Testis (tissue), 3 donors: ENCODE results near the gene LETM1. TPM values are rescaled to one million over a fixed set of nuclear protein-coding genes. Genes with fewer than 3 reads are reported as not detected.

ENCODE experiments used
- DNase-seq: peaks from one replicate; pipeline ENCODE4 v3.0.0-alpha.2; 2019
- H3K27ac ChIP-seq, 2 donors: fragments of 200-600 bp; sonication (generic); one replicate each; pipeline ENCODE4 v1.5.1; 2019
- H3K27me3 ChIP-seq: fragments of 200-600 bp; sonication (generic); one replicate; pipeline ENCODE4 v1.5.1; 2019
- H3K36me3 ChIP-seq: fragments of 200-600 bp; sonication (generic); one replicate; pipeline ENCODE4 v1.5.1; 2017; ENCODE audit warnings: low read depth; ENCODE audit errors: missing control alignments
- H3K4me1 ChIP-seq: fragments of 200-600 bp; sonication (generic); one replicate; pipeline ENCODE4 v1.5.1; 2019
- H3K4me3 ChIP-seq, 2 donors: fragments of 200-600 bp; sonication (generic); one replicate each; pipeline ENCODE4 v1.5.1; 2017 to 2019
- H3K9me3 ChIP-seq: fragments of 200-600 bp; sonication (generic); one replicate; pipeline ENCODE4 v1.5.1; 2017
- CTCF ChIP-seq, 3 experiments: fragments of 450-650 bp in 2 of 3; fragments of 200-600 bp in 1 of 3; sonication (generic) in 1 of 3; IDR thresholded peaks; one replicate each; pipeline ENCODE4 v1.5.1; 2016 to 2019; ENCODE audit warnings: antibody characterized with exemption in 3 of 3, mild to moderate bottlenecking in 2 of 3, moderate library complexity in 1 of 3
- POLR2A ChIP-seq: fragments of 450-650 bp; IDR thresholded peaks from one replicate; pipeline ENCODE4 v1.6.1; 2017; ENCODE audit warnings: antibody characterized with exemption, mild to moderate bottlenecking, moderate library complexity
- WGBS, 2 donors: methylation state at CpG; one replicate each; pipeline ENCODE4 v1.1.5; 2018; 5-methylcytosine and 5-hydroxymethylcytosine counted together
- intact Hi-C: fragments of 100-400 bp; cut with DNase I; formaldehyde crosslinking; loops from one replicate; pipeline ENCODE4 v1.15.1; 2023; ENCODE audit warnings: low total_unique reads
- polyA plus RNA-seq: library from polyadenylated mRNA; stranded (reverse); fragments of 350-450 nt; fragmentation: Illumina TruSeq; extraction: RNeasy Lipid Tissue Mini Kit (QIAGEN cat#74804); gene quantifications from one replicate; pipeline ENCODE4 v1.2.3, GENCODE V29; 2014; ENCODE audit warnings: low read depth, low replicate concordance; ENCODE audit not compliant: insufficient read depth
- total RNA-seq, 2 donors: library from RNA; depleted of rRNA; stranded (reverse); fragments of >200 nt; gene quantifications; one replicate each; pipeline ENCODE4 v1.2.3, GENCODE V29; 2016

Gene LETM1
- total and polyA plus RNA-seq, 3 donors from 2014 or later: 38.1 to 124 (median 90.7) TPM

GRCh38 chr4:1806223-1806564 lies 49.8 kb downstream of the LETM1 start:
- Histone ChIP-seq H3K36me3 (no peaks in the 10 kb centered on the region), H3K4me3 (no peak overlapping the region), H3K9me3 (no peaks in the 10 kb centered on the region), H3K4me1 (no peaks in the 10 kb centered on the region), H3K27ac (no peak overlapping the region), H3K27me3 (no peaks in the 10 kb centered on the region)
- no peak for TF ChIP-seq POLR2A
- TF ChIP-seq CTCF (IDR thresholded peaks at IDR 0.05): no peak
- no peak for DNase-seq
- intact Hi-C loops: no loop called here
- 85 to 94% methylated on average over 4 to 11 of the region's 11 CpGs for WGBS, 2 donors

DNA sequence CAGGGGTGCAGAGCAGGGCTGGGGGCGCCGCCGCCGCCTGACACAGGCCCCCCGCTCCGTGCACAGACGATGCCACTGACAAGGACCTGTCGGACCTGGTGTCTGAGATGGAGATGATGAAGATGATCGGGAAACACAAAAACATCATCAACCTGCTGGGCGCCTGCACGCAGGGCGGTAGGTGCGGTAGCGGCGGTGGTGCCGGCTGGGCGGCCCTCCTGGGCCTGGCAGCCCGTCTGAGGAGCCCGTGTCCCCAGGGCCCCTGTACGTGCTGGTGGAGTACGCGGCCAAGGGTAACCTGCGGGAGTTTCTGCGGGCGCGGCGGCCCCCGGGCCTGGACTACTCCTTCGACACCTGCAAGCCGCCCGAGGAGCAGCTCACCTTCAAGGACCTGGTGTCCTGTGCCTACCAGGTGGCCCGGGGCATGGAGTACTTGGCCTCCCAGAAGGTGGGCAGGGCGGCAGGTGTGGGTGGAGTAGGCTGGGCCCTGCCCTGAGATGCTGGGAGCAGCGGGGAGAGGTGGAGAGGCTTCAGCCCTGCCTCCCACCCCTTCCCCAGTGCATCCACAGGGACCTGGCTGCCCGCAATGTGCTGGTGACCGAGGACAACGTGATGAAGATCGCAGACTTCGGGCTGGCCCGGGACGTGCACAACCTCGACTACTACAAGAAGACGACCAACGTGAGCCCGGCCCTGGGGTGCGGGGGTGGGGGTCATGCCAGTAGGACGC lies 50.3 kb downstream of the LETM1 start:
- no peaks in the 10 kb centered on the region for H3K9me3 ChIP-seq
- TF ChIP-seq POLR2A (no peak), CTCF (IDR thresholded peaks at IDR 0.05) (no peak)
- 92 to 94% methylated on average over 13 to 47 of the region's 47 CpGs for WGBS, 2 donors
- H3K27me3 ChIP-seq: no peaks in the 10 kb centered on the region
- no peak overlapping the region for H3K27ac ChIP-seq
- H3K4me3 ChIP-seq: no peak overlapping the region
- no peaks in the 10 kb centered on the region for H3K4me1 ChIP-seq
- DNase-seq: no peak
- intact Hi-C loops: no loop called here
- H3K36me3 ChIP-seq: no peaks in the 10 kb centered on the region

- H3K4me3 ChIP-seq: no peak overlapping the region
- H3K36me3 ChIP-seq: no peaks in the 10 kb centered on the region
- no peaks in the 10 kb centered on the region for H3K27me3 ChIP-seq
- WGBS, 2 donors: 91 to 94% methylated on average over 13 to 37 of the region's 37 CpGs
- DNase-seq: no peak
- H3K27ac ChIP-seq: no peak overlapping the region
- TF ChIP-seq CTCF (IDR thresholded peaks at IDR 0.05) (no peak), POLR2A (no peak)
- no peaks in the 10 kb centered on the region for H3K4me1 ChIP-seq
- no peaks in the 10 kb centered on the region for H3K9me3 ChIP-seq
- intact Hi-C loops: no loop called here
Observed at GRCh38 chr4:1804638-1805492, 51.1 kb downstream of the LETM1 start.

GRCh38 chr4:1803523-1804423 lies 52.2 kb downstream of the LETM1 start:
- Histone ChIP-seq H3K27me3 (no peaks in the 10 kb centered on the region), H3K4me1 (no peaks in the 10 kb centered on the region), H3K9me3 (no peaks in the 10 kb centered on the region), H3K27ac (no peak overlapping the region), H3K36me3 (no peaks in the 10 kb centered on the region), H3K4me3 (no peak overlapping the region)
- TF ChIP-seq CTCF (IDR thresholded peaks at IDR 0.05) (no peak), POLR2A (no peak)
- 80 to 94% methylated on average over 4 to 51 of the region's 51 CpGs for WGBS, 2 donors
- intact Hi-C loops: no loop called here
- DNase-seq: no peak
